Prostate gland (tissue), 2 donors: ENCODE results near the gene MCOLN1. TPM values are rescaled to one million over a fixed set of nuclear protein-coding genes. Genes with fewer than 3 reads are reported as not detected.

ENCODE experiments used
- DNase-seq: peaks from one replicate; pipeline ENCODE4 v3.0.0-alpha.2; 2019; ENCODE audit warnings: low spot score
- H3K27ac ChIP-seq, 2 donors: fragments of 200-600 bp; sonication (generic); 2 replicates each; pipeline ENCODE4 v1.5.1; 2017 to 2019
- H3K27me3 ChIP-seq: fragments of 200-600 bp; sonication (generic); replicated peaks from 2 replicates; pipeline ENCODE4 v1.5.1; 2019; ENCODE audit not compliant: insufficient read depth
- H3K36me3 ChIP-seq, 2 donors: fragments of 200-600 bp; sonication (generic); 1 replicate in 1 of 2; 2 replicates in 1 of 2; pipeline versions ENCODE4 v1.5.1 to v1.8.1; 2017 to 2019
- H3K4me1 ChIP-seq: fragments of 200-600 bp; sonication (generic); replicated peaks from 2 replicates; pipeline ENCODE4 v1.5.1; 2019
- H3K4me3 ChIP-seq, 2 donors: fragments of 200-600 bp; sonication (generic); 2 replicates each; pipeline ENCODE4 v1.5.1; 2017 to 2019
- H3K9me3 ChIP-seq: fragments of 200-600 bp; sonication (generic); 2 replicates; pipeline ENCODE4 v1.5.1; 2017
- POLR2A ChIP-seq: fragments of 450-650 bp; IDR thresholded peaks from one replicate; pipeline ENCODE4 v1.6.1; 2016; ENCODE audit warnings: antibody characterized with exemption, mild to moderate bottlenecking
- POLR2AphosphoS5 ChIP-seq: sonication (generic); formaldehyde crosslinking; IDR thresholded peaks from one replicate; pipeline ENCODE4 v1.6.1; 2017; ENCODE audit warnings: antibody characterized with exemption
- WGBS: methylation state at CpG from one replicate; pipeline ENCODE4 v1.1.5; 2018; 5-methylcytosine and 5-hydroxymethylcytosine counted together
- intact Hi-C: fragments of 100-400 bp; cut with DNase I; formaldehyde crosslinking; loops from one replicate; pipeline ENCODE4 v1.14.2; 2022
- total RNA-seq, 2 donors: library from RNA; depleted of rRNA; stranded (reverse); fragments of >200 nt; gene quantifications; one replicate each; pipeline ENCODE4 v1.1.0, GENCODE V29; 2016
- TF ChIP-seq, protein P1 (sequence below), 4 experiments: fragments of 200-600 bp in 2 of 4; fragments of 450-650 bp in 2 of 4; sonication (generic) in 2 of 4; IDR thresholded peaks; 1 replicate in 3 of 4; 2 replicates in 1 of 4; pipeline ENCODE4 v1.5.1; 2016 to 2019; ENCODE audit warnings: antibody characterized with exemption in 4 of 4, mild to moderate bottlenecking in 2 of 4, moderate library complexity in 2 of 4

MCOLN1 gene
- total RNA-seq, 2 donors from 2014 or later, result 13.4 to 24.8 TPM

GRCh38 chr19:7513809-7514642 is 8.4 kb upstream of the MCOLN1 start:
- no peak for DNase-seq
- 83% methylated on average over 5 of the region's 5 CpGs for WGBS
- intact Hi-C loops, result loop anchor here (2.0 kb wide), 1 partner anchor 25 kb away; the partner anchor contains the start of gene PEX11G

GRCh38 chr19:7515110-7515644 is 7.2 kb upstream of the MCOLN1 start:
- TF ChIP-seq POLR2AphosphoS5 (peak; percentile 50), POLR2A (no peak)
- TF ChIP-seq, protein P1, sequence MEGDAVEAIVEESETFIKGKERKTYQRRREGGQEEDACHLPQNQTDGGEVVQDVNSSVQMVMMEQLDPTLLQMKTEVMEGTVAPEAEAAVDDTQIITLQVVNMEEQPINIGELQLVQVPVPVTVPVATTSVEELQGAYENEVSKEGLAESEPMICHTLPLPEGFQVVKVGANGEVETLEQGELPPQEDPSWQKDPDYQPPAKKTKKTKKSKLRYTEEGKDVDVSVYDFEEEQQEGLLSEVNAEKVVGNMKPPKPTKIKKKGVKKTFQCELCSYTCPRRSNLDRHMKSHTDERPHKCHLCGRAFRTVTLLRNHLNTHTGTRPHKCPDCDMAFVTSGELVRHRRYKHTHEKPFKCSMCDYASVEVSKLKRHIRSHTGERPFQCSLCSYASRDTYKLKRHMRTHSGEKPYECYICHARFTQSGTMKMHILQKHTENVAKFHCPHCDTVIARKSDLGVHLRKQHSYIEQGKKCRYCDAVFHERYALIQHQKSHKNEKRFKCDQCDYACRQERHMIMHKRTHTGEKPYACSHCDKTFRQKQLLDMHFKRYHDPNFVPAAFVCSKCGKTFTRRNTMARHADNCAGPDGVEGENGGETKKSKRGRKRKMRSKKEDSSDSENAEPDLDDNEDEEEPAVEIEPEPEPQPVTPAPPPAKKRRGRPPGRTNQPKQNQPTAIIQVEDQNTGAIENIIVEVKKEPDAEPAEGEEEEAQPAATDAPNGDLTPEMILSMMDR (IDR thresholded peaks at IDR 0.05), result no peak
- intact Hi-C loops, result loop anchor here (2.0 kb wide), 1 partner anchor 26 kb away; the partner anchor contains the start of gene PEX11G
- 40% methylated on average over 13 of the region's 13 CpGs for WGBS
- DNase-seq, result no peak
- Histone ChIP-seq H3K4me3 (peak overlapping the region; percentile 72 to 75), H3K36me3 (peaks cover 0 to 8% of the 10 kb centered on the region in 2 donors), H3K4me1 (no peaks in the 10 kb centered on the region), H3K27ac (peak overlapping the region; percentile 85 to 87), H3K9me3 (no peaks in the 10 kb centered on the region), H3K27me3 (no peaks in the 10 kb centered on the region)

More at GRCh38 chr19:7513809-7514642, 8.4 kb upstream of the MCOLN1 start:
- Histone ChIP-seq H3K9me3 (no peaks in the 10 kb centered on the region), H3K4me3 (no peak overlapping the region), H3K4me1 (no peaks in the 10 kb centered on the region), H3K36me3 (no peaks in the 10 kb centered on the region), H3K27ac (peak overlapping the region in 1 of 2 donors; percentile 87), H3K27me3 (no peaks in the 10 kb centered on the region)
- TF ChIP-seq POLR2AphosphoS5, result no peak
- TF ChIP-seq, protein P1 (IDR thresholded peaks at IDR 0.05), result no peak
- no peak for TF ChIP-seq POLR2A

- TF ChIP-seq, protein P1 (IDR thresholded peaks at IDR 0.05), result no peak
- TF ChIP-seq POLR2AphosphoS5 (no peak), POLR2A (no peak)
- peaks cover 0 to 8% of the 10 kb centered on the region in 2 donors for H3K36me3 ChIP-seq
- intact Hi-C loops, result loop anchor here (2.0 kb wide), 1 partner anchor 27 kb away; the partner anchor contains the start of gene PEX11G
- H3K4me3 ChIP-seq, result peak within 1 kb of the TSS; percentile 72 to 75
- no peaks in the 10 kb centered on the region for H3K4me1 ChIP-seq
- DNase-seq, result peak; percentile 41
- no peaks in the 10 kb centered on the region for H3K27me3 ChIP-seq
- H3K27ac ChIP-seq, result peak within 1 kb of the TSS; percentile 87
- no peaks in the 10 kb centered on the region for H3K9me3 ChIP-seq
- WGBS, result 1% methylated on average over 16 of the region's 33 CpGs
Measured at GRCh38 chr19:7515645-7516151, 6.7 kb upstream of the MCOLN1 start, which contains the start of gene ZNF358. TSS of gene ZNF358 (plus strand) at chr19:7516103. CDS start at chr19:7519243, 3,140 bp downstream.

- Histone ChIP-seq H3K36me3 (peaks cover 0 to 8% of the 10 kb centered on the region in 2 donors), H3K27ac (peak overlapping the region; percentile 87), H3K27me3 (no peaks in the 10 kb centered on the region), H3K4me3 (peak overlapping the region; percentile 72 to 75), H3K9me3 (no peaks in the 10 kb centered on the region), H3K4me1 (no peaks in the 10 kb centered on the region)
- no peak for DNase-seq
- intact Hi-C loops, result no loop called here
- WGBS, result 1% methylated on average over 24 of the region's 28 CpGs
- no peak for TF ChIP-seq POLR2A
- no peak for TF ChIP-seq POLR2AphosphoS5
- TF ChIP-seq, protein P1 (IDR thresholded peaks at IDR 0.05), result no peak
Measured at GRCh38 chr19:7516333-7516732, 6.1 kb upstream of the MCOLN1 start.
